GM12801 (cell line): Measurements from ENCODE around the gene CSNK1G1.

Source experiments
- CTCF ChIP-seq: IDR thresholded peaks from one replicate; pipeline ENCODE4 v1.5.1; 2011; ENCODE audit warnings: control low read depth; ENCODE audit not compliant: insufficient read length; ENCODE audit errors: extremely low read depth

CSNK1G1 gene

GRCh38 chr15:64121614-64122013, 234.4 kb downstream of the CSNK1G1 start:
- TF ChIP-seq CTCF: no peak

GRCh38 chr15:64117759-64118487, 238.1 kb downstream of the CSNK1G1 start:
- TF ChIP-seq CTCF: no peak
